Ishikawa (cell line): ENCODE data around the gene TTC13.

Experiments
- CREB1 ChIP-seq: IDR thresholded peaks from 2 replicates; pipeline ENCODE4 v1.6.1; 2012; ENCODE audit warnings: low read depth
- EGR1 ChIP-seq: IDR thresholded peaks from 2 replicates; pipeline ENCODE4 v1.6.1; 2012
- EP300 ChIP-seq: IDR thresholded peaks from 2 replicates; pipeline ENCODE4 v1.6.1; 2012; ENCODE audit warnings: borderline replicate concordance
- FOXM1 ChIP-seq: IDR thresholded peaks from 2 replicates; pipeline ENCODE4 v1.6.1; 2012; ENCODE audit warnings: low read depth, borderline replicate concordance
- MAX ChIP-seq: IDR thresholded peaks from 2 replicates; pipeline ENCODE4 v1.6.1; 2012
- REST ChIP-seq: IDR thresholded peaks from 2 replicates; pipeline ENCODE4 v1.6.1; 2012; ENCODE audit warnings: low read depth, mild to moderate bottlenecking
- TAF1 ChIP-seq: IDR thresholded peaks from 2 replicates; pipeline ENCODE4 v1.6.1; 2012; ENCODE audit warnings: low read depth, mild to moderate bottlenecking
- TCF12 ChIP-seq: IDR thresholded peaks from 2 replicates; pipeline ENCODE4 v1.6.1; 2012; ENCODE audit warnings: low read depth
- TEAD4 ChIP-seq: IDR thresholded peaks from 2 replicates; pipeline ENCODE4 v1.6.1; 2012
- YY1 ChIP-seq: IDR thresholded peaks from 2 replicates; pipeline ENCODE4 v1.6.1; 2012; ENCODE audit warnings: low read depth
- TF ChIP-seq, protein P1 (sequence below): IDR thresholded peaks from 2 replicates; pipeline ENCODE4 v1.6.1; 2012

DNA sequence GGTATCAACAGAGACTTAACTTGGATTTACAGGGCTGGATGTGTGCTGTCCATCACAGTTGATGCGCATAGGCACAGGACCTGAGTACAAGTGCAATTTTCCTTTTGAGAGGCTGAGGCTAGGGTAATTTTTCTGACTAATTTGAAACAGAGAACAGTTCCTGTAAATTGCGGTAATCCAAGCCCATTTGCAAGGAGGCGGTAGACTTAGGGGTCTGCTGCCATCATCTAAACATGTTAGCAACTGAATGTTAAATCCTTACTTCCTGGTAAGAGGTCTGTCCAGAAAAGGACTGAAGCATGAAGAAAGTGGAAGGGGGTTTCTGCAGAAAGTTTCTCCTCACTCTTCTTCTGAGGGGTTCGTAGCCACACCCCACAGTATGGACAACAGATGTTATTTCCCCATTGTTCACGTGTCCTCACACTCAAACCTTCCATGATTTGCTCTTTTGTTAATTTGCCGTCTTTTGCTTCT, 86.6 kb downstream of the TTC13 start:
- no peak for TF ChIP-seq EP300
- TF ChIP-seq YY1 = no peak
- TF ChIP-seq MAX = no peak
- no peak for TF ChIP-seq TAF1
- no peak for TF ChIP-seq TEAD4
- no peak for TF ChIP-seq CREB1
- no peak for TF ChIP-seq EGR1
- no peak for TF ChIP-seq TCF12
- TF ChIP-seq, protein P1, sequence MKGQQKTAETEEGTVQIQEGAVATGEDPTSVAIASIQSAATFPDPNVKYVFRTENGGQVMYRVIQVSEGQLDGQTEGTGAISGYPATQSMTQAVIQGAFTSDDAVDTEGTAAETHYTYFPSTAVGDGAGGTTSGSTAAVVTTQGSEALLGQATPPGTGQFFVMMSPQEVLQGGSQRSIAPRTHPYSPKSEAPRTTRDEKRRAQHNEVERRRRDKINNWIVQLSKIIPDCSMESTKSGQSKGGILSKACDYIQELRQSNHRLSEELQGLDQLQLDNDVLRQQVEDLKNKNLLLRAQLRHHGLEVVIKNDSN = no peak
- TF ChIP-seq REST = no peak
- TF ChIP-seq FOXM1 = no peak
